GM12801 (cell line): Measurements from ENCODE around the gene FDXR.

ENCODE experiments used
- TF ChIP-seq, protein P1 (sequence below): IDR thresholded peaks from one replicate; pipeline ENCODE4 v1.5.1; 2011; ENCODE audit warnings: control low read depth; ENCODE audit not compliant: insufficient read length; ENCODE audit errors: extremely low read depth

The FDXR gene

DNA sequence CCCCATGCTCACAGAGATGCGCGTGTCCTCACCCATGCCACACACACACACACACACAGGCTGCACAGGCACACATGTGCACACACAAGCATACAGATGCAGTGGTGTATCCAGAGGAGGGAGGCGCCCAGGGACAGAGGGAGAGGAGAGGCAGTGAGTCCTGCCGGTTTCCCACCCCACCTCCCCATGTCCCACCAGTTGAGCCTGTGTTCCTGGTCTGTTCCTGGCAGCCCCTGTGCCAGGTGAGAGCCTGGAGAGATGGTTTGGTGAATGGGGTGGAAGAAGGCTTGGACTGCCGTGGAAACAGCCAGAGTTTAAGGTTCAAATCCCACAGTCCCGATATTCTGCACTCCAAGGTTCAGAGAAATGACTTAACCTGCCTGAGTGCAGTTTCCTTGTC lies 30.9 kb upstream of the FDXR start:
- TF ChIP-seq, protein P1, sequence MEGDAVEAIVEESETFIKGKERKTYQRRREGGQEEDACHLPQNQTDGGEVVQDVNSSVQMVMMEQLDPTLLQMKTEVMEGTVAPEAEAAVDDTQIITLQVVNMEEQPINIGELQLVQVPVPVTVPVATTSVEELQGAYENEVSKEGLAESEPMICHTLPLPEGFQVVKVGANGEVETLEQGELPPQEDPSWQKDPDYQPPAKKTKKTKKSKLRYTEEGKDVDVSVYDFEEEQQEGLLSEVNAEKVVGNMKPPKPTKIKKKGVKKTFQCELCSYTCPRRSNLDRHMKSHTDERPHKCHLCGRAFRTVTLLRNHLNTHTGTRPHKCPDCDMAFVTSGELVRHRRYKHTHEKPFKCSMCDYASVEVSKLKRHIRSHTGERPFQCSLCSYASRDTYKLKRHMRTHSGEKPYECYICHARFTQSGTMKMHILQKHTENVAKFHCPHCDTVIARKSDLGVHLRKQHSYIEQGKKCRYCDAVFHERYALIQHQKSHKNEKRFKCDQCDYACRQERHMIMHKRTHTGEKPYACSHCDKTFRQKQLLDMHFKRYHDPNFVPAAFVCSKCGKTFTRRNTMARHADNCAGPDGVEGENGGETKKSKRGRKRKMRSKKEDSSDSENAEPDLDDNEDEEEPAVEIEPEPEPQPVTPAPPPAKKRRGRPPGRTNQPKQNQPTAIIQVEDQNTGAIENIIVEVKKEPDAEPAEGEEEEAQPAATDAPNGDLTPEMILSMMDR = no peak

DNA sequence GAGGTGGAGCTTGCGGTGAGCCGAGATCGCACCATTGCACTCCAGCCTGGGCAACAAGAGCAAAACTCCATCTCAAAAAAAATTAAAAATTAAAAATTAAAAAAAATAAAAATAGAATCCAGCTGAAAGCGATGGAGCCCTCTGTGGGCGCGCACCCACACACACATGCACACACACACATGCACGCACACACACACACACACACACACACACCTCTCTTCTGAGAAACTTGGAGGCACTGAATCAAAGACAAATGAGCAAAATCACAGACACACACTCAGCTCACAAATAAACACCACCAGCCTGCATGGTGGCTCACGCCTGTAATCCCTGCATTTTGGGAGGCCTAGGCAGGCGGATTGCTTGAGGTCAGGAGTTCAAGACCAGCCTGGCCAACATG lies 30.2 kb upstream of the FDXR start:
- TF ChIP-seq, protein P1 = no peak

DNA sequence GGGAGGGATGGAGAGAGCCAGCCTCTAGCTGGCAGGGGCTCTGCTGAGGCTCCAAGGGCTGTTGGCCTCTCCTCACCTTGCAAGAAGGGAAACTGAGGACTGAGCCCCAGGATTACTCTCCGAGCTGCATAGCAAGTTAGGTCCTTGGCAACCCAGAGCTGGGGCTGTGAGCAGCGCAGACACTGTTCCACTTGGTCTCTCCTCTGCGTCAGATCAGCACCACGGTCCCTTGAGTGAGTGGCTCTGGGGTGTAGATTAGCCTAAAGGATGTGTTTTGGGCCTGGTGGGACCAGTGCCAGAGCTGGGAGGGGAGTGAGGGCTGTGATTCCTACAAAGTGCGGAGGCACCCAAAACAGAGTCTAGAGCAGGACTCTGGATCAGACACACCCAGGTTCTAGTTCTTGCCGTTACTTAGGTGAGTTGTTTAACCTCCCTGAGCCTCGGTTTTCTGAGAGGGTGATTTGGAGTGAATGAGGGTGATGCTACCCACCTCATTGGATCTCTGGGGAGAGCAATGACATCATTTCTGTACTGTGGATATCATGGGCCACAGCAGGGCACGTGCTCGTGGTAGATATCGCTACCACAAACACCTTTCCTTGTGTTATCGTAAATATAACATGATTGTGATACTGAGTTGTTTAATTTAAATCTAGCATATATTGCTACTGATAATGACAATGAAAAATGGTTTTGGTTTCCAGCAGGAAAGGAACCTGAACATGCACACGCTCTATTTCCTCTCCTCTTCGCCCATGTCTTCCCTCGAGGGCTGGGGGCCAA lies 28.8 kb upstream of the FDXR start:
- TF ChIP-seq, protein P1 = no peak

DNA sequence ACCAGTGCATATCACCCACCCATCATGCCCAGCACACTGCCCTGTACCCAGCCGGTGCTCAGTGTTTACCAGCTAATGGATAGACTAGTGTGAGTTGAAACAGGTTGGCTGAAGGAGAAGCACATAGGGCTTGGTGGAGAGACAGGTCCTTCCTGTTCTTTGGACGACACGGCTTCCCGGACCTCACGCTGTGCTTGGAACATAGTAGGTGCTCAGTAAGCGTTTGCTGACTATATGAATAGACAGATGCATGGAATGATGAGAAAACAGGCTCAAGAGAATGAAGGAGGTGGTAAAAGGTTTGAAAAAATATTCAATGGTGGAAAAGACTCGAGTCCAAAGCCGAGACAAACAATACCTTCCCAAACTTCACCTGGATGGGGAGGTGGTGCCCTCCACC lies 27.4 kb upstream of the FDXR start:
- TF ChIP-seq, protein P1 = no peak

DNA sequence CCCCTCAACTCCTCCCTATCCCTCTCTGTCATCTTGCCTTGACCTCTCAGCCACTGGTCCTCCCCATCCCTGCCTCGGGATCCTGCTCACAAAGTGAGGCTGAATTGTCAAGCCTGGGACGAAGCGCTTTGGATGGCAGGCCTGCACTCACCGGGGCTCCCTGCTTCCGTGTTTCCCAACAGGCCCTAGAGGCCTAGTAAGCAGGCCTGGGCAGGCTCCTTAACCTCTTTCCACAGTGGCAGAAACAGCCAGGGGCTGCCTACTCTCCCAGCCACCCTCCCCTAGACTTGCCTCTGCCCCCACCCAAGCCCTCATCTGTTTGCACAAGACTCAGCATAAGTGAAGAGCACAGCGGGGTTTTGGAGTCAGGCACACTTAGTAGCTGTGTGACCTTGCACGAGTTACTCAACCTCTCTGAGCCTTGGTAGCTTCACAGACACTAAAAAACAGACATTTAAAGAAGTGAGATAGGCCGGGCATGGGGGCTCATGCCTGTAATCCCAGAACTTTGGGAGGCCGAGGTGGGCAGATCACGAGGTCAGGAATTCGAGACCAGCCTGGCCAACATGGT lies 25.7 kb upstream of the FDXR start:
- TF ChIP-seq, protein P1 = no peak

DNA sequence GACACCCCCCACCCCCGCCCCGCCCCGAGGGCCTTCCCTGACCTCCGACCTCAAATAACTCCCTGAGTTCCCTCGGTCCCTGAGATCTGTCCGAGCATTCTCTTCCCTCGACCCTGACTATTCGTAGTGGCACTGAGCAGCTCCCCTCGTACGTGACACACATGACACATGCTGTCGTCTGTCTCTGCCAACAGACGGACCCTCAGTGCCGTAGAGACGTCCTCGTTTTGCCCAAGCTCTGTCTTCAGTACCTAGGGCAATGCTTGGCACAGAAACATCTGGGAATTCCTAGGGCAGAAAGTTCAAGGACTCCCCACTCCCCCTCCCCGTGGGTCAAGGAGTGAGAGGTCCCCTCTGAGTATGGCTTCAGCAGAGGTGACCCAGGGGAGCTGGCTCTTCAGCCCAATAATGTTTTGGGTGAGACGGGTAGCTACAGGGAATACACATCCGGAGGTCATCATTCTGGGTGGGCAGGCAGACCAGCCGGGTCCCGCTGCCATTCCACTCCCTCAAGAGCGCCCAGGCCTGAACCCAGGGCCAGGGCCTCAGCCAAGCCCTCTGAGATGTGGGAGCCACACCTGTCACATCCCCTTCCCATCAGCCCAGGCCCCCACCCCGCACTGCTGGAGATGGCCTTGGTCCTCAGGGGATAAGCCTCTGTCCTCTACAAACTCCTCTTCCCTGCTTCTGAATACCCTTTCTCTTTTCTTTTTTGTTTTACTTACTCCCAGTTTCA lies 21.3 kb upstream of the FDXR start:
- TF ChIP-seq, protein P1 = no peak
